H9 (cell line): ENCODE results near the gene TM2D1. TPM values are rescaled to one million over a fixed set of nuclear protein-coding genes. Genes with fewer than 3 reads are reported as not detected.

Experiments
- DNase-seq: peaks from one replicate; pipeline ENCODE4 v3.0.0-alpha.2; 2017
- H2AFZ ChIP-seq: one replicate; pipeline ENCODE4 v1.6.1; 2013; ENCODE audit warnings: mild to moderate bottlenecking, low read length, control low read depth, moderate library complexity
- H2AK5ac ChIP-seq: 2 replicates; pipeline ENCODE4 v1.6.1; 2013; ENCODE audit warnings: low read length, control low read depth, mixed read lengths; ENCODE audit not compliant: insufficient read length
- H2BK120ac ChIP-seq: one replicate; pipeline ENCODE4 v1.6.1; 2013; ENCODE audit warnings: low read depth, mild to moderate bottlenecking, low read length, control low read depth, inconsistent platforms; ENCODE audit not compliant: poor library complexity, severe bottlenecking
- H2BK12ac ChIP-seq: 2 replicates; pipeline ENCODE4 v1.6.1; 2013; ENCODE audit warnings: low read length, control low read depth, mixed read lengths, low read depth; ENCODE audit not compliant: insufficient read length
- H2BK15ac ChIP-seq: 2 replicates; pipeline ENCODE4 v1.6.1; 2013; ENCODE audit warnings: low read depth, low read length, control low read depth
- H2BK20ac ChIP-seq: one replicate; pipeline ENCODE4 v1.6.1; 2013; ENCODE audit warnings: low read depth, mild to moderate bottlenecking, low read length, control low read depth, inconsistent platforms; ENCODE audit not compliant: poor library complexity, severe bottlenecking
- H2BK5ac ChIP-seq: 2 replicates; pipeline ENCODE4 v1.6.1; 2013; ENCODE audit warnings: low read length, control low read depth, mixed read lengths; ENCODE audit not compliant: insufficient read length
- H3K14ac ChIP-seq: 2 replicates; pipeline ENCODE4 v1.6.1; 2013; ENCODE audit warnings: low read length, control low read depth; ENCODE audit not compliant: insufficient read depth
- H3K18ac ChIP-seq: 2 replicates; pipeline ENCODE4 v1.6.1; 2013; ENCODE audit warnings: low read depth, mild to moderate bottlenecking, mixed read lengths, low read length, control low read depth; ENCODE audit not compliant: insufficient read length
- H3K23ac ChIP-seq: 2 replicates; pipeline ENCODE4 v1.6.1; 2013; ENCODE audit warnings: low read length, control low read depth, mixed read lengths, low read depth; ENCODE audit not compliant: insufficient read length
- H3K23me2 ChIP-seq: 2 replicates; pipeline ENCODE4 v1.6.1; 2013; ENCODE audit warnings: low read depth, mild to moderate bottlenecking, mixed read lengths, low read length, control low read depth; ENCODE audit not compliant: insufficient read length, poor library complexity, severe bottlenecking
- H3K27ac ChIP-seq: 2 replicates; pipeline ENCODE4 v1.5.1; 2013; ENCODE audit warnings: low read length, control low read depth, mixed read lengths, low read depth; ENCODE audit not compliant: insufficient read length
- H3K27me3 ChIP-seq: 2 replicates; pipeline ENCODE4 v1.6.1; 2013; ENCODE audit warnings: low read length, control low read depth, inconsistent platforms; ENCODE audit not compliant: insufficient read depth
- H3K4ac ChIP-seq: 2 replicates; pipeline ENCODE4 v1.6.1; 2013; ENCODE audit warnings: low read depth, mild to moderate bottlenecking, control low read depth, inconsistent platforms, low read length, moderate library complexity
- H3K4me1 ChIP-seq: 2 replicates; pipeline ENCODE4 v1.6.1; 2013; ENCODE audit warnings: low read length, control low read depth, inconsistent platforms; ENCODE audit not compliant: insufficient read depth
- H3K4me2 ChIP-seq: 2 replicates; pipeline ENCODE4 v1.6.1; 2013; ENCODE audit warnings: low read length, control low read depth, mixed read lengths; ENCODE audit not compliant: insufficient read length, insufficient read depth
- H3K56ac ChIP-seq: 2 replicates; pipeline ENCODE4 v1.6.1; 2013; ENCODE audit warnings: low read depth, mild to moderate bottlenecking, mixed read lengths, low read length, control low read depth; ENCODE audit not compliant: insufficient read length
- H3K79me1 ChIP-seq: 2 replicates; pipeline ENCODE4 v1.6.1; 2013; ENCODE audit warnings: low read depth, mild to moderate bottlenecking, moderate library complexity, low read length, control low read depth, inconsistent platforms; ENCODE audit not compliant: insufficient read depth, poor library complexity, severe bottlenecking
- H3K79me2 ChIP-seq: 2 replicates; pipeline ENCODE4 v1.6.1; 2013; ENCODE audit warnings: low read length, control low read depth, inconsistent platforms; ENCODE audit not compliant: insufficient read depth
- H3K9ac ChIP-seq: 2 replicates; pipeline ENCODE4 v1.6.1; 2013; ENCODE audit warnings: low read length, control low read depth, mixed read lengths; ENCODE audit not compliant: insufficient read length; ENCODE audit errors: extremely low read depth
- H3K9me3 ChIP-seq: one replicate; pipeline ENCODE4 v1.6.1; 2013; ENCODE audit warnings: low read depth, low read length, inconsistent platforms; ENCODE audit not compliant: control insufficient read depth
- H3T11ph ChIP-seq: one replicate; pipeline ENCODE4 v1.6.1; 2013; ENCODE audit warnings: mild to moderate bottlenecking, low read length, control low read depth, inconsistent platforms
- H4K20me1 ChIP-seq: one replicate; pipeline ENCODE4 v1.6.1; 2013; ENCODE audit not compliant: control insufficient read depth, insufficient read length, insufficient read depth
- H4K5ac ChIP-seq: 2 replicates; pipeline ENCODE4 v1.6.1; 2013; ENCODE audit warnings: low read depth, mild to moderate bottlenecking, mixed read lengths, low read length, control low read depth; ENCODE audit not compliant: insufficient read length
- H4K8ac ChIP-seq: replicated peaks from 2 replicates; pipeline ENCODE4 v1.6.1; 2013; ENCODE audit warnings: low read length, control low read depth, mixed read lengths, low read depth; ENCODE audit not compliant: insufficient read length
- H4K91ac ChIP-seq: 2 replicates; pipeline ENCODE4 v1.6.1; 2013; ENCODE audit warnings: low read depth, mild to moderate bottlenecking, moderate library complexity, mixed read lengths, low read length, control low read depth; ENCODE audit not compliant: insufficient read length
- H3K27ac Mint-ChIP-seq, 3 experiments: 2 replicates in 2 of 3; 3 replicates in 1 of 3; pipeline ENCODE4 v1.8.0; 2020 to 2021; ENCODE audit warnings: mixed read lengths in 3 of 3, mild to moderate bottlenecking in 1 of 3, moderate library complexity in 1 of 3
- H3K27me3 Mint-ChIP-seq: 2 replicates; pipeline ENCODE4 v1.8.0; 2021; ENCODE audit warnings: low read depth, mild to moderate bottlenecking, moderate library complexity, mixed read lengths
- H3K36me3 Mint-ChIP-seq, 3 experiments: 2 replicates in 2 of 3; 3 replicates in 1 of 3; pipeline ENCODE4 v1.8.0; 2020 to 2021; ENCODE audit warnings: low read depth in 3 of 3, mixed read lengths in 3 of 3; ENCODE audit not compliant: insufficient read depth in 1 of 3
- H3K4me1 Mint-ChIP-seq, 2 experiments: 2 replicates each; pipeline ENCODE4 v1.8.0; 2020; ENCODE audit warnings: mixed read lengths in 2 of 2
- H3K4me3 Mint-ChIP-seq, 2 experiments: 2 replicates in 1 of 2; 3 replicates in 1 of 2; pipeline ENCODE4 v1.8.0; 2020 to 2021; ENCODE audit warnings: mild to moderate bottlenecking in 2 of 2, mixed read lengths in 2 of 2, moderate library complexity in 1 of 2
- H3K9me3 Mint-ChIP-seq, 2 experiments: 2 replicates in 1 of 2; 3 replicates in 1 of 2; pipeline ENCODE4 v1.8.0; 2020; ENCODE audit warnings: mild to moderate bottlenecking in 2 of 2, mixed read lengths in 2 of 2, moderate library complexity in 1 of 2
- WGBS: extraction: QIAGEN DNeasy Blood & Tissue Kit; methylation state at CpG from one replicate; pipeline ENCODE4 v1.1.7; 2013; ENCODE audit warnings: missing lambda C conversion rate, low lambda C conversion rate, mixed read lengths; ENCODE audit not compliant: insufficient read length; ENCODE audit errors: extremely low coverage; 5-methylcytosine and 5-hydroxymethylcytosine counted together
- total RNA-seq: library from RNA; stranded (reverse); gene quantifications from 2 replicates; pipeline ENCODE4 v1.2.1, GENCODE V29; 2021
- TF ChIP-seq, protein P1 (sequence below): fragments of 200-600 bp; sonication (generic); conservative IDR thresholded peaks from 3 replicates; pipeline ENCODE4 v1.8.0; 2021; ENCODE audit warnings: antibody characterized with exemption, mild to moderate bottlenecking

TM2D1 gene
- total RNA-seq, 1 experiment from 2014 or later, result 20.3 TPM

GRCh38 chr1:61639608-61640336, 85.2 kb downstream of the TM2D1 start:
- H2BK12ac ChIP-seq, result no peak overlapping the region
- no peak overlapping the region for H3K4me3 Mint-ChIP-seq
- no peak overlapping the region for H3K4ac ChIP-seq
- no peak overlapping the region for H2AK5ac ChIP-seq
- no peaks in the 10 kb centered on the region for H3K9me3 ChIP-seq
- H3K4me2 ChIP-seq, result no peak overlapping the region
- no peaks in the 10 kb centered on the region for H3K23me2 ChIP-seq
- no peak overlapping the region for H3K27ac ChIP-seq
- H3K79me1 ChIP-seq, result no peaks in the 10 kb centered on the region
- H3T11ph ChIP-seq, result no peak overlapping the region
- peaks cover 16% of the 10 kb centered on the region for H3K27me3 Mint-ChIP-seq
- no peak overlapping the region for H3K18ac ChIP-seq
- H3K4me1 ChIP-seq, result peaks cover 2% of the 10 kb centered on the region; the same call in 1 of the 2 replicates
- no peaks in the 10 kb centered on the region for H3K36me3 Mint-ChIP-seq
- no peaks in the 10 kb centered on the region for H3K79me2 ChIP-seq
- no peak overlapping the region for H3K23ac ChIP-seq
- no peak overlapping the region for H3K56ac ChIP-seq
- H3K27me3 ChIP-seq, result no peaks in the 10 kb centered on the region
- no peaks in the 10 kb centered on the region for H3K9me3 Mint-ChIP-seq
- H4K91ac ChIP-seq, result no peak overlapping the region
- no peak overlapping the region for H3K14ac ChIP-seq
- no CpG with 5 or more reads among the region's 11 CpGs for WGBS
- H3K27ac Mint-ChIP-seq, result no peak overlapping the region
- H3K9ac ChIP-seq, result no peak overlapping the region
- peaks cover 27 to 31% of the 10 kb centered on the region in 2 experiments for H3K4me1 Mint-ChIP-seq
- H4K5ac ChIP-seq, result no peak overlapping the region
- no peak overlapping the region for H2AFZ ChIP-seq
- no peak overlapping the region for H4K8ac ChIP-seq
- H2BK5ac ChIP-seq, result no peak overlapping the region
- H2BK120ac ChIP-seq, result no peak overlapping the region
- DNase-seq, result no peak
- H2BK15ac ChIP-seq, result no peak overlapping the region
- no peaks in the 10 kb centered on the region for H4K20me1 ChIP-seq
- no peak overlapping the region for H2BK20ac ChIP-seq
- TF ChIP-seq, protein P1, sequence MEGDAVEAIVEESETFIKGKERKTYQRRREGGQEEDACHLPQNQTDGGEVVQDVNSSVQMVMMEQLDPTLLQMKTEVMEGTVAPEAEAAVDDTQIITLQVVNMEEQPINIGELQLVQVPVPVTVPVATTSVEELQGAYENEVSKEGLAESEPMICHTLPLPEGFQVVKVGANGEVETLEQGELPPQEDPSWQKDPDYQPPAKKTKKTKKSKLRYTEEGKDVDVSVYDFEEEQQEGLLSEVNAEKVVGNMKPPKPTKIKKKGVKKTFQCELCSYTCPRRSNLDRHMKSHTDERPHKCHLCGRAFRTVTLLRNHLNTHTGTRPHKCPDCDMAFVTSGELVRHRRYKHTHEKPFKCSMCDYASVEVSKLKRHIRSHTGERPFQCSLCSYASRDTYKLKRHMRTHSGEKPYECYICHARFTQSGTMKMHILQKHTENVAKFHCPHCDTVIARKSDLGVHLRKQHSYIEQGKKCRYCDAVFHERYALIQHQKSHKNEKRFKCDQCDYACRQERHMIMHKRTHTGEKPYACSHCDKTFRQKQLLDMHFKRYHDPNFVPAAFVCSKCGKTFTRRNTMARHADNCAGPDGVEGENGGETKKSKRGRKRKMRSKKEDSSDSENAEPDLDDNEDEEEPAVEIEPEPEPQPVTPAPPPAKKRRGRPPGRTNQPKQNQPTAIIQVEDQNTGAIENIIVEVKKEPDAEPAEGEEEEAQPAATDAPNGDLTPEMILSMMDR, result no peak
